BJ (cell line): ENCODE measurements around the gene PHLPP2. TPM values are rescaled to one million over a fixed set of nuclear protein-coding genes. Genes with fewer than 3 reads are reported as not detected.

Source experiments
- CTCF ChIA-PET: fragments of 350-600 bp; formaldehyde crosslinking; extraction: SDS; loops from one replicate; lab custom pipeline; 2021; ENCODE audit warnings: antibody characterized with exemption, inconsistent platforms; lab: Yijun Ruan, JAX
- POLR2A ChIA-PET: fragments of 300-600 bp; sonication (Branson Sonifier 250); formaldehyde crosslinking; extraction: SDS; loops from one replicate; lab custom pipeline; 2021; ENCODE audit warnings: antibody characterized with exemption; lab: Charles Lee
- DNase-seq: peaks from one replicate; pipeline ENCODE4 v3.0.0-alpha.2; 2011; ENCODE audit warnings: low read depth
- H3K27me3 ChIP-seq: 2 replicates; pipeline ENCODE4 v1.6.0; 2011; ENCODE audit warnings: low read length; ENCODE audit not compliant: control insufficient read depth, insufficient read depth
- H3K36me3 ChIP-seq: 2 replicates; pipeline ENCODE4 v1.5.1; 2011; ENCODE audit warnings: low read length; ENCODE audit not compliant: control insufficient read depth, insufficient read depth
- H3K4me3 ChIP-seq: 2 replicates; pipeline ENCODE4 v1.5.1; 2011; ENCODE audit warnings: low read depth, mild to moderate bottlenecking, control low read depth, low read length
- polyA plus RNA-seq: library from polyadenylated mRNA; depleted of rRNA; stranded (reverse); fragments of >200 nt; gene quantifications from 2 replicates; pipeline ENCODE4 v1.2.3, GENCODE V29; 2011
- TF ChIP-seq, protein P1 (sequence below): IDR thresholded peaks from 2 replicates; pipeline ENCODE4 v1.5.1; 2011; ENCODE audit warnings: low read depth, mild to moderate bottlenecking, control low read depth, inconsistent platforms, low read length, moderate library complexity; ENCODE audit not compliant: insufficient read depth

The PHLPP2 gene
- polyA plus RNA-seq, 1 experiment = 7.9 TPM

- Histone ChIP-seq H3K36me3 (peaks cover 8% of the 10 kb centered on the region), H3K4me3 (no peak overlapping the region), H3K27me3 (no peaks in the 10 kb centered on the region)
- no peak for DNase-seq
- ChIA-PET CTCF (no interaction called here), POLR2A (no interaction called here)
- TF ChIP-seq, protein P1, sequence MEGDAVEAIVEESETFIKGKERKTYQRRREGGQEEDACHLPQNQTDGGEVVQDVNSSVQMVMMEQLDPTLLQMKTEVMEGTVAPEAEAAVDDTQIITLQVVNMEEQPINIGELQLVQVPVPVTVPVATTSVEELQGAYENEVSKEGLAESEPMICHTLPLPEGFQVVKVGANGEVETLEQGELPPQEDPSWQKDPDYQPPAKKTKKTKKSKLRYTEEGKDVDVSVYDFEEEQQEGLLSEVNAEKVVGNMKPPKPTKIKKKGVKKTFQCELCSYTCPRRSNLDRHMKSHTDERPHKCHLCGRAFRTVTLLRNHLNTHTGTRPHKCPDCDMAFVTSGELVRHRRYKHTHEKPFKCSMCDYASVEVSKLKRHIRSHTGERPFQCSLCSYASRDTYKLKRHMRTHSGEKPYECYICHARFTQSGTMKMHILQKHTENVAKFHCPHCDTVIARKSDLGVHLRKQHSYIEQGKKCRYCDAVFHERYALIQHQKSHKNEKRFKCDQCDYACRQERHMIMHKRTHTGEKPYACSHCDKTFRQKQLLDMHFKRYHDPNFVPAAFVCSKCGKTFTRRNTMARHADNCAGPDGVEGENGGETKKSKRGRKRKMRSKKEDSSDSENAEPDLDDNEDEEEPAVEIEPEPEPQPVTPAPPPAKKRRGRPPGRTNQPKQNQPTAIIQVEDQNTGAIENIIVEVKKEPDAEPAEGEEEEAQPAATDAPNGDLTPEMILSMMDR = no peak
Observed at GRCh38 chr16:71666264-71666663, 58.2 kb downstream of the PHLPP2 start.

DNA sequence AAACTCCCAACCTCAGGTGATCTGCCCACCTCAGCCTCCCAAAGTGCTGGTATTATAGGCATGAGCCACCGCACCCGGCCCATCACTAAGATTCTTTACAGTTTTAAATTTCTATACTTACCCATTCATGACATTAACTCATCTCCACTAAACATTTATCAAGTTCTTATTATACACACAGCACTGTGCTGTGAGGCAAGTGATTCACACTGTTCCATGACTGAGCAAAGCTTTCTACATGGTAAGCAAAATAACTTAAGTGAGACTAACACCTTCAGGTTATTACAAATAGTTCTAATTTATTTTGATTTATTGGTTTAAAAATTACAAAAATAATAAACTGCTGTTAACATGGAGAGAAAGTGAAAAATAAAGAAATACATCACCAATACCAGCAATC, 65.0 kb downstream of the PHLPP2 start:
- TF ChIP-seq, protein P1 = no peak
- CTCF ChIA-PET = interaction anchor here (0.6 to 1.1 kb wide), 2 partner anchors 8 to 492 kb away, joined by 3 read pairs; no protein-coding TSS in a partner anchor
- Histone ChIP-seq H3K27me3 (no peaks in the 10 kb centered on the region), H3K4me3 (no peak overlapping the region), H3K36me3 (peaks cover 3% of the 10 kb centered on the region)
- no peak for DNase-seq
- POLR2A ChIA-PET = no interaction called here

- no peak for DNase-seq
- TF ChIP-seq, protein P1 = no peak
- POLR2A ChIA-PET = no interaction called here
- CTCF ChIA-PET = no interaction called here
- peaks cover 4% of the 10 kb centered on the region for H3K36me3 ChIP-seq
- no peaks in the 10 kb centered on the region for H3K27me3 ChIP-seq
- H3K4me3 ChIP-seq = no peak overlapping the region
Observed at GRCh38 chr16:71658771-71659170, 65.7 kb downstream of the PHLPP2 start.

GRCh38 chr16:71649704-71650103, 74.8 kb downstream of the PHLPP2 start:
- H3K27me3 ChIP-seq = no peaks in the 10 kb centered on the region
- no peak for DNase-seq
- H3K4me3 ChIP-seq = no peak overlapping the region
- peaks cover 23% of the 10 kb centered on the region for H3K36me3 ChIP-seq
- POLR2A ChIA-PET = no interaction called here
- TF ChIP-seq, protein P1 = no peak
- CTCF ChIA-PET = no interaction called here

DNA sequence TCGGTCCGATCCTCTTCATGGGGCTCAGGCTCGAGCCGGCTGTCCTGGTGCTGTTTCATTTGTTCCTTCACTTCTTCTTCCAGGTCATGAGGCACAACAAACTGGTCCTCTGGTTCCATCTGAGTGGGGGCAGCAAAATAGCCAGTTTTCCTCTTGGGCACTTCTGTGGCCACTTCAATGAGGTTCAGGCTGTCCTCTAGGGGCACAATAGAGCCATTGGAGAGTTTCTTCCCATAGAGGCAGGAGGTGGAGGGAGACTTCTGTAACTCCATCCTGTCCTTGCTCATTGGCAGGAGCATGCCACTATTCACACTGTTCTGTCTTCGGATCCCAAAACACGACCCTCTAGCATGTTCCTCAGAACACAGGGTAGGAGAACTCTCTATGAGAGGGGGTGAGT, 75.6 kb downstream of the PHLPP2 start:
- H3K27me3 ChIP-seq = no peaks in the 10 kb centered on the region
- no peak overlapping the region for H3K4me3 ChIP-seq
- no peak for DNase-seq
- ChIA-PET CTCF (no interaction called here), POLR2A (no interaction called here)
- H3K36me3 ChIP-seq = peaks cover 21% of the 10 kb centered on the region
- TF ChIP-seq, protein P1 = peak; percentile 41; the same call in 1 of the 2 replicates
